ENCODE measurements around the gene AEBP2.

DNA sequence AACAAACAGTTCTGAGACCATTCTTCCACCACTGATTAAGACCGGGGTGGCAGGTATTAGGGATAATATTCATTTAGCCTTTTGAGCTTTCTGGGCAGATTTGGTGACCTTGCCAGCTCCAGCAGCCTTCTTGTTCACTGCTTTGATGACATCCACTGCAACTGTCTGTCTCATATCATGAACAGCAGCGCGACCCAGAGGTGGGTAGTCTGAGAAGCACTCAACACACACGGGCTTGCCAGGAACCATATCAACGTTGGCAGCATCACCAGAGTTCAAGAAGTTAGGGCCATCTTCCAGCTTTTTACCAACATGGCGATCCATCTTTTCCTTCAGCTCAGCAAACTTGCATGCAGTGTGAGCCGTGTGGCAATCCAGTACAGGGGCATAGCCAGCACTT, 16.9 kb downstream of the AEBP2 start:
- TF ChIP-seq, protein P1, sequence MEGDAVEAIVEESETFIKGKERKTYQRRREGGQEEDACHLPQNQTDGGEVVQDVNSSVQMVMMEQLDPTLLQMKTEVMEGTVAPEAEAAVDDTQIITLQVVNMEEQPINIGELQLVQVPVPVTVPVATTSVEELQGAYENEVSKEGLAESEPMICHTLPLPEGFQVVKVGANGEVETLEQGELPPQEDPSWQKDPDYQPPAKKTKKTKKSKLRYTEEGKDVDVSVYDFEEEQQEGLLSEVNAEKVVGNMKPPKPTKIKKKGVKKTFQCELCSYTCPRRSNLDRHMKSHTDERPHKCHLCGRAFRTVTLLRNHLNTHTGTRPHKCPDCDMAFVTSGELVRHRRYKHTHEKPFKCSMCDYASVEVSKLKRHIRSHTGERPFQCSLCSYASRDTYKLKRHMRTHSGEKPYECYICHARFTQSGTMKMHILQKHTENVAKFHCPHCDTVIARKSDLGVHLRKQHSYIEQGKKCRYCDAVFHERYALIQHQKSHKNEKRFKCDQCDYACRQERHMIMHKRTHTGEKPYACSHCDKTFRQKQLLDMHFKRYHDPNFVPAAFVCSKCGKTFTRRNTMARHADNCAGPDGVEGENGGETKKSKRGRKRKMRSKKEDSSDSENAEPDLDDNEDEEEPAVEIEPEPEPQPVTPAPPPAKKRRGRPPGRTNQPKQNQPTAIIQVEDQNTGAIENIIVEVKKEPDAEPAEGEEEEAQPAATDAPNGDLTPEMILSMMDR (IDR thresholded peaks at IDR 0.05; ENCODE audit: insufficient read depth, low read length, poor library complexity, severe bottlenecking) = no peak
- TF ChIP-seq EZH2phosphoT487 (conservative IDR thresholded peaks at IDR 0.05; ENCODE audit: low read length) = no peak
